HG02763 (cell line): ENCODE data around the gene ABCD1.
"Not testable (repeated sequence)": the region's sequence is repeated elsewhere in the genome, so short reads cannot be mapped to it uniquely, and the experiment has no call there.

Experiments
- ATAC-seq: cut with Tn5 transposase; IDR thresholded peaks from one replicate; pipeline ENCODE4 v1.9.1; 2021; ENCODE audit warnings: mild to moderate bottlenecking, moderate library complexity; ENCODE audit not compliant: unreplicated experiment

Gene ABCD1

DNA sequence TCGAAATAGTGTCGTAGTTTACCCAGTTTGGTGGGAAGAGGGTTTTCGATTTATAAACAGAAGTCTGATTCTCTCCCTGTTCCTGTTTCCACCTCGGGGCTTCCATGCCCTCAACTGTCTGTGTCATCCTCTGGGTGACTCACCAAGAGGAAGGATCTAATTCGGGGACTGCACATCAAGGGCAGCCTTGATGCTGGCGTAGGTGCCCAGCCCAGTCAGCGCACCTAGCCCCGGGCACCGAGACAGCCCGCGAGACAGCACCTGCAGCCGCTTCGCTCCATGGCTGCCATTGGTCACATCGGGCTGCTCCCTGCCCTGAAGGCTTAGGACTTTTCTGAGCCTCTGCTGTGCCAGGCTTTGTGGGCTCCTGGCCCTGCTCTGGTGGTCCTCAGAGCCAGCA, 7.7 kb downstream of the ABCD1 start:
- ATAC-seq = no peak

DNA sequence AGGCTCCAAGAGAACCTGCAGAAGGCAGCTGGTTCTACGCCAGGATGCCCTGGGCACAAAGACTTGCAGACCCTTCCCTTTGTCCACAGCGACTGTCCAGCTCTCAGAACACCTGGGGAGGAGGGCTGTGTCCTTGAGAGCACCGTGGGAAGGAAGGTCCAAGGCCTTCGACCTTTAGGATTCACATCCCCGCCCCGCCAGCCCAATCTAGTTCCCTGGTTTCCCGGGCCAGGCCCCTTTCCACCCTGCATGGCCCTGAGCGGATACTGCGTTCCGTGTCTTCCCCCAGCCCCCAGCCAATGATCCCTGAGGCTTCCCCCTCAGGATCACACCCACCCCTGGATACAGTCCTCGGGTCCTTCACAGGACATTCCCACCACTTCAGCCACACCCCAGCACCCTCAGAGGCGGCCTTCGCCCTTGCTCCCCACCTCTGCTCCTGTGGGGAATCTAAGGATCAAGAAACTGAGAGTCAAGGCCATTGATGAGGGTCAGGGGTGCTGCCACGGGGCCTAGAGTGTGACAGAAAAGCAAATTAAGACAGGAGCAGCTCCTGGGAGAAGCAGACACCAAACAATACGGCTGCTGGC, 9.1 kb downstream of the ABCD1 start:
- no peak for ATAC-seq

DNA sequence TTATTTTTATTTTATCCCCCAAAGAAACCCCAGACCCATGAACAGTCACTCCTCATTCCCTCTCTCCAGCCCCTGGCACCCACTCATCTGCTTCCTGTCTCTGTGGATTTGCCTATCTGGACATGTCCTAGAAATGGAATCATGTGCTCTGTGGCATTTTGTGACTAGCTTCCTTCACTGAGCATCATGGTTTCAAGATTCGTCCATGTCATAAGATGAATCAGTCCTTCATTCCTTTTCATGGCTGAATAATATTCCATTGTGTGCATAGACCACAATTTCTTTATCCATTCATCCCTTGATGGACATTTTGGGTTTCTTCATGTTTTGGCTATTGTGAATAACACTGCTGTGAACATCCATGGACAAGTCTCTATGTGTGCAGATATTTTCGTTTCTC, 10.2 kb downstream of the ABCD1 start:
- ATAC-seq = no peak

- ATAC-seq = no peak
Observed at GRCh38 chrX:153735274-153735673, 10.6 kb downstream of the ABCD1 start.

GRCh38 chrX:153736071-153736820, 11.6 kb downstream of the ABCD1 start:
- no peak for ATAC-seq

- no peak for ATAC-seq
Observed at GRCh38 chrX:153736871-153737441, 12.3 kb downstream of the ABCD1 start.

GRCh38 chrX:153738056-153738605, 13.5 kb downstream of the ABCD1 start:
- ATAC-seq = no peak

DNA sequence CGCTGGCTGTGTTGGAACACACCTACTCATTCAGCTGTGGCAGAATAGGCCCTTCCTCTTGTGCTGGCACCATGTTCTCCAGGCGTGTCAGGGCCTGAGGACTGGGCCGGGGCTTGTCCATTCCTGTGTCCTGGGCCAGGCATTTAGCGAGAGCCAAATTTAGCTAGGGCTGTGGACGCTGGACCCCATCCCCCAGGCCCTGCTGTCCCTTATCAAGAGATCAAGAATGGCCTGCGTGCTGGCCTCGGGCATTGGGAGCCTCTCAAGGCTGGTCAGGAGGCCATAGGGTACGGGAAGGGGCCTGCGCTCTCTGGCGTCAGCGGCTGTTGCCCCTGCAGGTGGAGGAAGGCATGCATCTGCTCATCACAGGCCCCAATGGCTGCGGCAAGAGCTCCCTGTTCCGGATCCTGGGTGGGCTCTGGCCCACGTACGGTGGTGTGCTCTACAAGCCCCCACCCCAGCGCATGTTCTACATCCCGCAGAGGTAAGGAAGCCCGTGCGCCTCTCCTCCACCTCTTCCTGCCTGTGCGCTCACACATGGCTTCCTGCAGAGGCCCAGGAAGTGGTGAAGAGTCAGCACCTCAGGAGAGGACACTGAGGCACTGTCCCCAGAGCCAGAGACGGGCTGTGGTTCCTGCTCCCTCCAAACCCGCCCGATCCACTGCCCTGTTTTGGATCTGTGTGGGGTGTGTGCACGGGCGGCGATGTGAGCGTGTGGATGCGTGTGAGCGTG, 15.3 kb downstream of the ABCD1 start:
- no peak for ATAC-seq

GRCh38 chrX:153740631-153741222, 16.1 kb downstream of the ABCD1 start:
- no peak for ATAC-seq

- no peak for ATAC-seq
Observed at GRCh38 chrX:153741446-153741845, 16.8 kb downstream of the ABCD1 start.

DNA sequence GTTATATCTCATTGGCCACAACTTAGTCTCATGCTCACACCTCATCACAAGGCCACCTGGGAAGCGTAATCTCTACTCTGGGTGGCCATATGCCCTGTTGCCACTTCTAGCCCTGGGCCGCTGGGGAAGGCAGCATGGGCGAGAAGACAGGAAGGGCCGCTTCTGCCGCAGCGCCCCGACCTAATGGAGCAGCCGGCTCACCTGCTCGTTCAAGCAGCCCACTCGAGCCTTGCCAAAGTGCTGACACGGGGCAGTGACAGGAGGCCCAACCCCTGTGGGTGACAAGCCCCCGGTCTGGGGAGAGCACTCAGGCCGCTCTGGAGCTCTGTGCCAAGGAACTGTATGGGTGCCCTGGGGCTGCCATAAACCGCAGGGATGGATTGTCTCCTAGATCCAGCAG, 17.5 kb downstream of the ABCD1 start:
- not testable (repeated sequence) for ATAC-seq

GRCh38 chrX:153742796-153743467, 18.3 kb downstream of the ABCD1 start:
- ATAC-seq = not testable (repeated sequence)

DNA sequence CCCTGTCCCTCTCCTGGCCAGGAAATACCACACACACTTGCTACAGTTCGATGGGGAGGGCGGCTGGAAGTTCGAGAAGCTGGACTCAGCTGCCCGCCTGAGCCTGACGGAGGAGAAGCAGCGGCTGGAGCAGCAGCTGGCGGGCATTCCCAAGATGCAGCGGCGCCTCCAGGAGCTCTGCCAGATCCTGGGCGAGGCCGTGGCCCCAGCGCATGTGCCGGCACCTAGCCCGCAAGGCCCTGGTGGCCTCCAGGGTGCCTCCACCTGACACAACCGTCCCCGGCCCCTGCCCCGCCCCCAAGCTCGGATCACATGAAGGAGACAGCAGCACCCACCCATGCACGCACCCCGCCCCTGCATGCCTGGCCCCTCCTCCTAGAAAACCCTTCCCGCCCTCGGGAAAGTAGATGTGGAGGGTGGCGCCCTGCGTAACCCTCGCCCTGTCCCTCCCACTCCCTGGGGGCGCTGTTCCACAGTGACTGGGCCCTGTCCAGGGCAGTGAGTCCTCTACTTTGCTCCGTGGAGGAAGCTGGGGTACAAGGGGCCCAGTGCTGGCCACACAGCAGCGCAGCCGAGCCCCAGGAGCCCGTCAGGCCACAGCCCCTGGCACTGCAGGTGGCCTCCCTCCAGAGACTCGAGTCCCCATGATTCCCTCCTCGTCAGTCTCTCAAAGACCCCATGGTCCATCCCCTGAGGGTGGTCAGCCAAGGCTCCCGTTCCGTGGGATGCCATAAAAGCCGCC, 19.0 kb downstream of the ABCD1 start:
- not testable (repeated sequence) for ATAC-seq

GRCh38 chrX:153744210-153745066, 19.8 kb downstream of the ABCD1 start:
- ATAC-seq = no peak

GRCh38 chrX:153745067-153745433, 20.4 kb downstream of the ABCD1 start:
- not testable (repeated sequence) for ATAC-seq

GRCh38 chrX:153746359-153746758, 21.7 kb downstream of the ABCD1 start:
- ATAC-seq = no peak

DNA sequence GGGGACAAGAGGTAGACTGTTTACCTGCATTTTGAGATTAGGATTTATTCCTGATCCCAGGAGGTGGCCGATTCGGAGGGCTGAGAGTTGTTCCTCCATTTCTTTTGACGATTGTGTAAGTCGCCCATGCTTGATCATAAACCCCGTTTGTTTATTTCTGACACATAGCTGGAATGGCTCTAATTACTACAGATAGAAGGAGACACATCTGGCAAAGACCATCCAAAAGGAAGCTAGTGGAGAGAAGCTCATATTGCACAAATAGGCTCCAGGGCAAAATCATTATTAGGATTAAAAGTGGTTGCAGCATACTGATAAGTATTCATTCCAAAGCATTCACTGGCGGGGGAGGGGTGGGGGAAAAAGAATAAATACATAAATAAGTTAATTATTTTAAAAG, 22.3 kb downstream of the ABCD1 start:
- ATAC-seq = not testable (repeated sequence)

DNA sequence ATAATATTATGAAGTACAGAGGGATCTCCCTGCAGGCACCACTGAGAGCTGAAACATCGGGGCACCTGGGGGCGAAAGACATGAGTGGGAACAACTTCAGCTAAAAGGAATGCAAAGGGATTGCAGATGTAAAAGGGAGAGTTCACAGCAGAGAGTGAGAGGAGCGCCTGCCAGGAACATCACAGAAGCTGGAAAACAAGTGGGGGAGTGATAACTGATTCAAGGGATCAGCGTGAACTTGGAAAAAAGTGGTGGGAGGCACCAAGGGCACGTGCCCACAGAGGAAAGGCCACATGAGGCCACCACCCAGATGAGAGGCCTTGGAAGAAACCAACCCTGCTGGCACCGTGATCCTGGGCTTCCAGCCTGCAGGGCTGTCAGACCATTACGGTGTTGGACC, 24.4 kb downstream of the ABCD1 start:
- not testable (repeated sequence) for ATAC-seq
